Hepatic stellate cell (primary cell): ENCODE results near the gene INO80D.
A peak's percentile ranks its signal among the peaks of the same experiment; 100 is the strongest.
"Not testable (repeated sequence)": the region's sequence is repeated elsewhere in the genome, so short reads cannot be mapped to it uniquely, and the experiment has no call there.

Experiments
- DNase-seq: peaks from one replicate; pipeline ENCODE4 v3.0.0; 2011; ENCODE audit warnings: low spot score

INO80D gene

DNA sequence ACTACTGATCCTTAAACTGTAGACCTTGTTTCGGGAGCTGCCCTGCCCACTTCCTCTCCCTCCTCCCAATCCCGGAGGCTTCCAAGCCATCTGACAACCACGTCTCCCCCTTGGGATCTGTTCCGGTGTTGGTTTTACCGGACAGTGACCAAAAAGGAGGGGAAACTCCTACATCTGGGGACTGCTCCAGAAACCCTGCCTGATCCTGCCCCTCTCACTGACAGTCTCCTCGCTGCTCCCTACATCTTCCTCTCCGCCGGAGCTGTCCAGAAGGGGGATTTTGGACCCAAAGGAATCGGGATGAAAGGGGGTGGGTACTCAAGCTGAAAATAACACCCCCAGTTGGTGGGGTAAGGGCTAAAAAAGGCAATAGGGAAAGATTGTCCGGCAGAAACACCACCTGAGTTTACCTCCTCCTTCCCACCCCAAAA, 1.5 kb downstream of the INO80D start:
- peak; percentile 78 for DNase-seq

DNA sequence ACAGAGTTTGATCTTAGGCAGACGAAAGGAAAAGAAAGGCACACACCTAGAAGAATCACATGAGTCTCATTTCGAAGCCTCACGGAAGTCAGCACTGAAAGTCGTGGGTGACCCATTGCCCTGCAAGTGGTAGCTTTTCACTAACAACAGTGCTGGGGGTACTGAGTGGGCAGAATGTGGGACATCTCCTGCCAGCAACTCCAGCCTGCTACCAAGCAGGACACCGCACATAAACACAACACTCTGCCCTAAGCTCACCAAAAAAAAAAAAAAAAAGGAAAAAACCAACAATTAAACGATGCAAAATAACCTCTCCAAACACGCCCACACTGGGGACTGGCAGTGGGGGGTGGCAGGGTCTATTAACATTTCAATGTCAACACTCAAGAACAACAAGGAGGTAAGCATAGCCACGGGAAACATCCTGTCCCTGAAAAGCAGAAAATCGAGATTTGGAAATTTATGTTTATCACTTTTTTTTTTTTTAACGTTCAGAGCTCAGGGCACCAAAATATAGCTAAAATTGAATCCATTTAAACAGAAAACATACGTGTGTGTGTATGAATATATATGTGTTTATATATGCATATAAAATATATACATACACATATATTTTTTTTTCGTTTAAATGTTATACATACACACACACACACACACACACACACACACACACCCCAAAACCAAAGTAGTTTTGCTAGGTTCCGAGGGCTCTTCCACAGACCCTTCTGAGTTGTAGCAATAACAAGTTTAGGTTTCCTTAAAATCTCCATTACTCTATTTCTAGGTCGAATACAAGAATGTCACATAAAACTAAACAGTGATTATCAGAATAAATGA, 2.2 kb downstream of the INO80D start:
- no peak for DNase-seq

DNA sequence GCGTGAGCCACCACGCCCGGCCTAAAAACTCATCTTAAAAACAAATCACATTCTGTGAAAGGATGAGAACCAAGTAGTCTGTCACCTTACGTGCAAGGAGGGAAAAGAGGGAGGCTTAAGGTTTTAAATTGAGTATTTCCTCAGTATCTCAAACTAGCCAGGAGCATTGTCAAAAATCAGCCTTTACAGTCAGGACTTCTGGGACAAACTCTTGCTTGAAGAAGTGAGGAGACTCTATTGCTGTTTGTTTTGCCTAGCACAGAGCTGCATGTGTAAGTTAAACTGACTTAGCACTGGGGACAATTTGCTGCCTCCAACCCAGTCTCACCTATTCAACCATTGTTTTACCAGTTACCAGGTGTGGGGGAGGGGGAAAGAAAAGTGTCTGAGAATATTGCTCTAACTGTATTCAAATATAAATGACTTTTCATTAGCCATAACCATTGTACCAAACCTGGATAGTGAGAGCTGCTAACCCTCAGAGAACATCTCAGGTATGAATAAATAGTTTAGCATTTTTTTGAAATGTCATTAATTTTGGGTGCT, 3.6 kb downstream of the INO80D start:
- DNase-seq = no peak

DNA sequence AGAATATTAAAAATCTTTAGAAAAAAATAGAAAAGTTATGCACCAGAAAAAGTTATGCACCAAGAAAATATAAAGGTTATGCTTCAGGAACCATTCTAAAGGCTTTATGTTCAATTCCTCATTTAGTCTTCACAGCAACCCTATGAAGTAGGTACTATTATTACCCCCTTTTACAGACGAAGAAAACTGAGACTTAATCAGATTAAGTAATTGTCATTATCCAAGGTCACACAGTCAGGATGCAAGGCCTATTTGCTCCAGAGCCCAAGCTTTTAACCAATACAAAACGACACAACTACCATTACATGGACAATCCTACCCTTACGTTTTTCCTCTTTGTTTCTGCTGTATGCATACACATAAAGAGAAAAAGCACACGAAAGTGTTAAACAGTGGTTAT, 5.0 kb downstream of the INO80D start:
- no peak for DNase-seq

DNA sequence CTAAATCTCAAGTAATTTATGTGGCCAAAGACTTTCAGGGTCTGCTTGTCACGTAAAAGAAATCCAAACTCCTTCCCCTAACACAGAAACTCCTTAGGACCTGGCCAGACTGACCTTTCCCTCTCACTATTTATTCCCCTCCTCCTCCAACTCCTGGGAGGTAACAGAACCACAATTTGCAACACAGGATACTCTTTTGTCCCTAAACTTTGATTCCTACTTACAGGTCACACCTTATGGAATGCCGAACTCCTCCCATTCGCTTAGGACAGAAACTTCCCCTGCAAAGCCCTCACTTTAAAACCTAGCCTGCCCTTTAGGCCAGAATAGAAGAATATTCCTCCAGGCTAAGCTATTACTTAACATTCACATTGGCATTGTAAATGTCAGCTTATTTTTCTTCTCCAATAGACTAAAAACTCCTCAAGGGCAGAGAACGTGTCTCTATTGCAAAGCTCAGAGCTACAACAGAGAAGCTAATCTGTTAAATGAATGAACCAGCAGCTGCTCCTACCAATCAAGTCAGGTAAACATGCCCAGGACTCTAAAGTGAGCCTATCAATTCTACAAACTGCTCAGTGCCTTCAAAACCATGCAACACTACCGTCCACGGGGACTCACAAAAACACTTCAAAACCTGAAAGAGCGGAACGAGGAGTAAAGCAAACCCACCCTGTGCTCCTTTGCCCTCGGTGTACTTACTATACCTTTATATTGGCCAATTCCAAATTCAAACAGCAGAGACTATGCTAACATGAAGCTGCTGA, 6.1 kb downstream of the INO80D start:
- DNase-seq = no peak

DNA sequence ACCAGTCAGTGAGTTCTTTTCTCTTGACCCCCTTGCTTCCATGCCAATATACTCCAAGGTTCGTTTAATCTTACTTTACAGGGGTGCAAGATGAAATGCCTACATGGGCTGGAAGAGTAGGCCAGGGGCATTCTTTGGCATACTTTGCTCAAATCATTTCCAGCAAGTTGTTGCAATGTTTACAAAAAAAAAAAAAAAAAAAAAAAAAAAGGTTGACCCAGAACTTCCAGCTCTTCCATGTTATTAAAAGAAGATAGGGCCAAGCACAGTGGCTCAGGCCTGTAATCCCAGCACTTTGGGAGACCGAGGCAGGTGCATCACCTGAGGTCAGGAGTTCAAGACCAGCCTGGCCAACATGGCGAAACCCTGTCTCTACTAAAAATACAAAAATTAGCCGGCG, 8.1 kb downstream of the INO80D start:
- not testable (repeated sequence) for DNase-seq

DNA sequence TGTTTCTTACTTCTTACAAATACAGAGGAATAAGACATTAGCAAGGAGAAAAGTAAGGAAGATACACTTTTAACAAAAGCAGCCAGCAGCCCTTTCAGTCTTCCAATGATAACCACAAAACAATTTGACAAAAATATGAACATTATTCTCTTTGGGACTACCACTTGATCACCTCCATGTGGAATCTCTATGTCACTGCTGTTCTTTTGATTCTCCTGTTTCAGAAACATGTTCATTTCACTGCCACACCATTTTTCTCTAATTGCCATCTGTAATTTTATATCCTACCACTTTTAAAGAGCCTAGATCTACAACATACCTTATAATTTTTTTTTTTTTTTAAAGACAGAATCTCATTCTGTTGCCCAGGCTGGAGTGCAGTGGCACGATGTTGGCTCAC, 10.9 kb downstream of the INO80D start:
- no peak for DNase-seq

DNA sequence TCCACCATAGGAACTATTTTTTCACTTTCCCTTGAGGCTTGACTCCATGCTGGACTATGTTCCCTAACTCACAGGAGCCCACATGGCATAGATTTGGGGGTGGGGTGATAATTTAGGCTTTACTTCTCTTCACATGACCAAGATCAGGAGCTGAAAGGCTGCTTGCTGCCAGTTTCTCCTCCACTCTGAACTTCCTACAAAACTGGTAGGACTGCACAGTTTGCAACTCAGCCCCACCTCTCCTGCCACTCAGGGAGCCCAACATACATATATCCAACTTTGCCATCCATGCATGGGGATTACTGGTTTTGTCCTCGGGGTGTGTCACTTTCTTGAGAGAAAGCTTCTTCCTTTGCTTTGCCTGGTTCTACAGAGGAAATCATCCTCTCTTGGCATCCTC, 14.2 kb downstream of the INO80D start:
- DNase-seq = no peak

DNA sequence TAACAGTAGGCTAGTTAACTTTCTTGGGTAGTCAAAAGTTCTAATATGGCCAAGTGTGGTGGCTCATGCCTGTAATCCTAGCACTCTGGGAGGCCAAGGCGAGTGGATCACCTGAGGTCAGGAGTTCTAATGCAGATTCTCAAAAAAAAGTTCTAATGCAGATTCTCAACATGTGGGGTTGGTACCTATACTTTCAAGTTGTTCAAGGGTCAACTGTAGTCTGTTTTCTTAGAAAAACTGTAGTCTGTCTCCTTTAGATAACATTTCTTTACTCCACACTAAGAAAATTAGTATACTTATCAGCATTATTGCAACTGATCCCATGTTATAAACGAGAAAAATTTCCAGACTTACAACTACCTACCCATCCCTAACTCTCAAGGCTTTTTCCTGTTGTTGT, 16.6 kb downstream of the INO80D start:
- DNase-seq = no peak

DNA sequence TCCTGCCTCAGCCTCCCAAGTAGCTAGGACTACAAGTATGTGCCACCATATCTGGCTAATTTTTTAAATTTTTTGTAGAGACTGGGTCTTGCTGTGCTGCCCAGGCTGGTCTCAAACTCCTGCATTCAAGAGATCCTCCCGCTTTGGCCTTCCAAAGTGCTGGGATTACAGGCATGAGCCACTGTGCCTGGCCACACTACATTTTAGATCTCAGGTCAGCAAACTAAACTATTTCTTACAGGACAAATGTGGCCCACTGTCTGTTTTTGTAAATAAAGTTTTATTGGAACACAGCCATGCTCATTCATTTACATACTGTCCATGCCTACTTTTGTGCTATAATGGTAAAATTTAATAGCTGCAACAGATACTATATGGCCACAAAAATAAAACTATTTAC, 17.8 kb downstream of the INO80D start:
- no peak for DNase-seq

DNA sequence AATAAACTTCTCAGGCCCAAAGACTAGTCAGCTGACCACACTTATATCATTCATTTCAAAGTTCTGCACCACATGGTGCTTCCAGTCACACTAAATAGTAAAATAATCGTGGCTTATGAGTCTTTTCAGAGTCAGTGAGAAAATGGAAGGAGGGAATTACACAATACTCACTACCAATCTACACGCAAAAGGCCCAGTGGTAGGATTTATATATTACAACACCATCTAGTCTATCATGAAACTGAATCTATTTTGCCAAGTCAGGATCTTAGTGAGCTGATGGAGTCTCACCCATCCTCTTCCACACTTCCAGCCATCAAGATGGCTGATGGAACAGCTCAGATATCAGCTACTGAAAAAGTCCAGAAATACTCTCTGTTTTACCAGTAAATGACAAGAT, 21.9 kb downstream of the INO80D start:
- DNase-seq = no peak

DNA sequence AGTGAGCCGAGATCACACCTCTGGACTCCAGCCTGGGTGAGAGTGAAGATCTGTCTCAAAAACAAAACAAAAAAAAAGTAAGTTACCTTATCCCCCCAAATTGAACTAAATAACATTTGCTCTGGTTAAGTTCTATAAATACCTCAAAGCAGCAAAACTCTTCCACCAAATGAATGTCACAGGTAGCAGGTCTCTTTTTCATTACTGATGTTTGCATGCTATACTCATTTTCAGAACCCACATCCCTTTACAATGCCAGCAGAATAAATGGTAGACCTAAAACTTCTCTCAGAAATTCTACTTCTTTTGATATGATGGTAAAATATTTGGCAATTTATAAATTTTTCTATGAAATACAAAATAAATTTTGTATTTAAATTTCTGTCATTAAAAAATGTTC, 22.3 kb downstream of the INO80D start:
- DNase-seq = no peak

DNA sequence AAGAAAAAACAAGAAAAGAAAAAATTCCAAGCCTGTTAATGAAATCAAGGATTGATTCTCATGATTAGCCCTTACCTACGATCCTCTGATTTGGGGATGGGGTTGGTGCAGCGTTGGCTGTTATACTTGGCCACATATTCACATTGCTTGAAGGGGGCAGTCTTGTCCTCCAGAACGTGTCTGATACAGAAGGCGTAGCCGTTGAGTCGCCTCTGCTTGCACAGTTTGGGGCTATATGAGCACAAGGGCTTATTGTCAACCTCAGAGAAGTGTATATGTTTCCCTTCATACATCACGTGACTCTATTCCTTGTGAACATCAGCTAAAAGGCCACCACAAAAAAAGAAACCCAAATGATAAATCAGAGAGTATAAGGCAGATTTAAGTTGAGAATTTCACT, 23.2 kb downstream of the INO80D start:
- no peak for DNase-seq

DNA sequence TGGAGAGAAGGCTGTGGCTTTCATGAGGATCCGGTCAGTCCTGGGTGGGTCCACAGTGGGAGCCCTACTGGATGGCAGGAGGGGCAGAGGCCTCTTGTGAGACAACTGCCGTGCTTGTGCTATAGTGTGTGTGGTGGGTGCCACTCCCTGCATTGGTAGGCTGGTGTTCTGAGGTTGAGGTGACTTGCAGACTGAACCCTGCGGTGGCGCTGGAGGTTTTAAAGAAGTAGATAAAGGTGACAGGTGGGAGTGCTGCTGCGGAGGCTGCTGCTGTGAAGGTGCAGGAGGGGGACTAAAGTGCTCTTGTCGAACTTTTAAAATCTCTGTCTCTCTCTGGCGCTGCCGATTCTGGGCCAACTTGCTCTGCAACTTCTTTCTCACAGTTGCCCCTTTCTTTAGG, 29.7 kb downstream of the INO80D start:
- DNase-seq = no peak

DNA sequence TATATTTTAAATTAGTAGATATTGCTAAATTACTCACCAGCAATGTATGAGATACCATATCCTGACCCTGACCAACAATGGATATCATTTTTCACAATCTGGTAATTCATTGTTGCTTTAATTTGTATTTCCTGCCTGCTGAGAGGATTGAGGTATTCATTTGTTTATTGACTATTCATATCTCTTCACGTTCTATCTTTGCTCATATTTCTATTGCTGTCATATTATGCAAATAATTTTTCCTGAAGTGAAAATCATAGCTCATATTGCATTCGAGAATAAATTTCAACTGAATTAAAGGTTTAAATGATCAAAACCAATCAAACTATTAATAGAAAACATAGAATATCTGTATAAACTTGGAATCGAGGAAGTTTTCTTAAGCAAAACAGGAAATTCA, 31.0 kb downstream of the INO80D start:
- no peak for DNase-seq

DNA sequence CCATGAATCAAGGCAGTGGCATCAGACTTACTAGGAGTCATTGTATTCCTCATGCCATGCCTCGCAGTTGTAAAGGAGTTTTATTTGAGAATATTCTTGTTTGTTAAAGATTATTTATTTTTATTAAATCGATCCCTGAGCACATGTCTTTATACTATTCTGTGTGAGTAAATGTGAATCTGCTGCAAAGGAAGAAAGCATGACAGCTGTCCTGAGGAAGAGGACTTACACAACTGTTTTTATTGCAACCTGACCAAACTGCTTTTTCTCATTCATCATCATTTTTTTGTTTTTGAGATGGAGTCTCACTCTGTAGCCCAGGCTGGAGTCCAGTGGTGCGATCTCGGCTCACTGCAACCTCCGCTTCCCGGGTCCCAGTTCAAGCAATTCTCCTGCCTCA, 34.1 kb downstream of the INO80D start:
- no peak for DNase-seq

DNA sequence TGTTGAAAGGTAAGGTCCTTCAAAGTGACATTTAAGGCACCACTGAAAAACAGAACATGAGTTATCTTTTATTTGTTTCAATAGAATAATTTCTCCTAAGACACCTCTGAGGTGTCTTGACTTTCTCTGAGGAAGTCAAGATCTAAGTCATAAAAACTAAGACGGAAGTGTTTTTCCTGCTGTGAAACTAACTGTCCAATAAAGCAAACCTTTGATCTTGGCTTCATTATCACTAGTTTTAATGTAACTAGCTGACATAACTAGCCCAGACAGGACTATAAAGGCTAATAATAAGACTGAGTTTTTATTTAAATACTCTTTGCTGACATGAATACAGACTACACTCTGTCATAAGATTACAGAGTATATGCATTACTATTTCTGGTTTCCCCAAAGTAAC, 36.6 kb downstream of the INO80D start:
- DNase-seq = no peak

DNA sequence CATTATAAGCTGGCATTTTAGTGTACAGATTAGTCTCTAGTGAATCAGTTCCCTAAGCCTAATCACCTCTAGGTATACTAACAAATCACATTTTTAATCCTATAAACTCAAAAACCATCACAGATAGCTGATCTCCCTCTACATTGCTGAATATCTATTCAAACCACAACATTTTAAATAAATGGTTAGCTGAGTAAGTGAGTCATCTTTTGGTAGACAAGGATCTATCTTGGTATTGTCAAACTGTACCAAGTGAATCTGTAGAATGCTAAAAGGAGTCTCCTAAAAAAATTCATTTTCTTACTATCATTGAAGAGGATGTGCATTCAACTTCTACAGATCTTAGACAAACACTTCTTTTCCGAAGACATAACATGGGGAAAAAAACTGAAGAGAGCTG, 40.7 kb downstream of the INO80D start:
- peak; percentile 31 for DNase-seq

DNA sequence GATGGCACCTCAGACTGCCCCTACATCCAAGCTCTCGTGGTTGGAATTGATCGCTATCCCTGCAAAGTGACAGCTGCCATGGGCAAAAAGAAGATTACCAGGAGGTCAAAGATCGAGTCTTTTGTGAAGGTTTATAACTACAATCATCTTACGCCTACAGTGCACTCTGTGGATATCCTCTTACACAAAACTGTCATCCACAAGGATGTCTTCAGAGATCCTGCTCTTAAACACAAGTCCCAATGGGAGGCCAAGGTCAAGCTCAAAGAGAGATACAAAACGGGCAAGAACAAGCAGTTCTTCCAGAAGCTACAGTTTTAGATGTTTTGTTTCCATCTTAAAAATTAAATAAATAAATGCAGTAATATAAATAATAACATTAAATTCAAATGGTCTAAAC, 45.4 kb downstream of the INO80D start:
- DNase-seq = no peak

DNA sequence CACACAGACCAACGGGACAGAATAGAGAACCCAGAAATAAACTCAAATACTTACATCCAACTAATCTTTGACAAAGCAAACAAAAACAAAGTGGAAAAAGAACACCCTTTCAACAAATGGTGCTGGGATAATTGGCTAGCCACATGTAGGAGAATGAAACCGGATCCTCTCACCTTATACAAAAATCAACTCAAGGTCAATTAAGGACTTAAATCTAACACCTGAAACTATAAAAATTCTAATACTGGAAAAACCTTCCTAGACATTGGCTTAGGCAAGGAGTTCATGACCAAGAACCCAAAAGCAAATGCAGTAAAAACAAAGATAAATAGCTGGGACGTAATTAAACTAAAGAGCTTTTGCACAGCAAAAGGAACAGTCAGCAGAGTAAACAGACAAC, 50.6 kb downstream of the INO80D start:
- not testable (repeated sequence) for DNase-seq

DNA sequence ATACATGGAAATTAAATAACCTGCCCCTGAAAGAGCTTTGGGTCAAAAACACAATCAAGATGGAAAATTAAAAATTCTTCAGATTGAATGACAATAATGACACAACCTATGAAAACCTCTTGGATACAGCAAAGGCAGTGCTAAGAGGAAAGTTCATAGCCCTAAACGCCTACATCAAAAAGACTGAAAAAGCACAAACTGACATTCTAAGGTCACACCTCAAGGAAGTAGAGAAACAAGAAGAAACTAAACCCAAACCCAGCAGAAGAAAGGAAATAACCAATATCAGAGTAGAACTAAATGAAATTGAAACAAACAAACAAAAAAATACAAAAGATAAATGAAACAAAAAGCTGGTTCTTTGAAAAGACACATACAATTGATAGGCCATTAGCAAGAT, 52.5 kb downstream of the INO80D start:
- not testable (repeated sequence) for DNase-seq

DNA sequence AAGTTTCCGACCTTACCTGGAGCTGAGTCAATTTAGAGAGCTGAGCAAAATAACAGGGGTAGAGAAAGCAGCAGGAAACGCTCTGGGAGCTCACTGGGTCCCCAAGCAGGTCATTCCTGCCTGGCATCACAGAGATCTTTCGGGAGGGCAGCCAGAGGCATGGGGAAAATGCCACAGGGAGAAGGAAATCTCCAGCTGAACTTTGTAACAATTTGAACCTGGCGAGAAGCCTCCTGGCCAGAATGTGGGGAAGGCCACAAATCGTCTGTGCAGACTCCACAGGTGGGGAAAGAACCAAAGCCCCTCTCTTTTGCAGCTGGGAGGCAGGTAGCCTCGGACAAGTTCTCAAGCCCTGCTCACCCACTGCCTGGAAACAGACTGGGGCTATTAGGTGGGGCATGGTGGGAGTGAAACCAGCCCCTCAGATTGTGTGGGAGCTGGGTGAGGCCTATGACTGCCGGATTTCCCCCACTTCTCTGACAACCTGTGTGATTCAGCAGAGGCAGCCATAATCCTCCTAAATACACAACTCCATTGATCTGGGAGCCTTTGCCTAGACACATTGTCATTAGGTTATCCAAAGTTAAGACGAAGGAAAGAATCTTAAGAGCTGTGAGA, 53.9 kb downstream of the INO80D start:
- no peak for DNase-seq
